ENCODE measurements around the gene PROSER2. TPM values are rescaled to one million over a fixed set of nuclear protein-coding genes. Genes with fewer than 3 reads are reported as not detected.

The PROSER2 gene
- total and polyA plus RNA-seq, 10 donors, result 1.6 to 15.4 (median 6.1) TPM

- intact Hi-C loops (cut with DNase I; ENCODE audit: low total_unique reads), result no loop called here
- no peaks in the 10 kb centered on the region for H3K9me3 ChIP-seq
- peaks cover 0 to 7% (median 0%) of the 10 kb centered on the region in 6 donors for H3K4me1 ChIP-seq
- H3K4me3 ChIP-seq, result no peak overlapping the region
- peak; percentile 46 for DNase-seq
- TF ChIP-seq POLR2A (IDR thresholded peaks at IDR 0.05) (no peak), CTCF (IDR thresholded peaks at IDR 0.05 in 8 of 11, conservative IDR thresholded peaks at IDR 0.05 in 3 of 11) (no peak), POLR2AphosphoS5 (IDR thresholded peaks at IDR 0.05) (no peak)
- 86 to 96% (median 93%) methylated on average over 6 to 7 of the region's 7 CpGs for WGBS, 5 donors
- H3K27ac ChIP-seq, result no peak overlapping the region
- H3K36me3 ChIP-seq, result no peaks in the 10 kb centered on the region
- peaks cover 0 to 4% (median 0%) of the 10 kb centered on the region in 7 donors for H3K27me3 ChIP-seq (replicated peaks in 1 of 7)
These were observed 79.5 kb downstream of the PROSER2 start for GRCh38 chr10:11902646-11903045.

GRCh38 chr10:11906714-11907113 lies 83.6 kb downstream of the PROSER2 start:
- Histone ChIP-seq H3K27ac (no peak overlapping the region), H3K27me3 (replicated peaks in 1 of 7) (no peaks in the 10 kb centered on the region), H3K4me3 (no peak overlapping the region), H3K9me3 (no peaks in the 10 kb centered on the region), H3K36me3 (no peaks in the 10 kb centered on the region), H3K4me1 (peaks cover 0 to 4% (median 0%) of the 10 kb centered on the region in 6 donors)
- no peak for TF ChIP-seq CTCF (IDR thresholded peaks at IDR 0.05 in 8 of 11, conservative IDR thresholded peaks at IDR 0.05 in 3 of 11)
- TF ChIP-seq POLR2AphosphoS5 (IDR thresholded peaks at IDR 0.05), result no peak
- no peak for TF ChIP-seq POLR2A (IDR thresholded peaks at IDR 0.05)
- 52 to 75% (median 63%) methylated on average over 8 of the region's 8 CpGs for WGBS, 5 donors
- intact Hi-C loops (cut with DNase I; ENCODE audit: low total_unique reads), result no loop called here
- DNase-seq, result peak; percentile 50

- WGBS, 5 donors, result 94 to 98% (median 96%) methylated on average over 11 to 18 of the region's 18 CpGs
- intact Hi-C loops (cut with DNase I; ENCODE audit: low total_unique reads), result no loop called here
- Histone ChIP-seq H3K27me3 (replicated peaks in 1 of 7) (no peaks in the 10 kb centered on the region), H3K36me3 (no peaks in the 10 kb centered on the region), H3K4me3 (no peak overlapping the region), H3K27ac (no peak overlapping the region), H3K9me3 (no peaks in the 10 kb centered on the region), H3K4me1 (peaks cover 0 to 4% (median 0%) of the 10 kb centered on the region in 6 donors)
- DNase-seq, result peak; percentile 61
- no peak for TF ChIP-seq POLR2AphosphoS5 (IDR thresholded peaks at IDR 0.05)
- TF ChIP-seq POLR2A (IDR thresholded peaks at IDR 0.05), result no peak
These were observed 84.8 kb downstream of the PROSER2 start for GRCh38 chr10:11907914-11908313.

GRCh38 chr10:11908536-11908935 lies 85.4 kb downstream of the PROSER2 start:
- Histone ChIP-seq H3K4me3 (no peak overlapping the region), H3K27me3 (replicated peaks in 1 of 7) (no peaks in the 10 kb centered on the region), H3K27ac (no peak overlapping the region), H3K9me3 (no peaks in the 10 kb centered on the region), H3K4me1 (peaks cover 0 to 4% (median 0%) of the 10 kb centered on the region in 6 donors), H3K36me3 (no peaks in the 10 kb centered on the region)
- DNase-seq, result peak; percentile 70
- intact Hi-C loops (cut with DNase I; ENCODE audit: low total_unique reads), result no loop called here
- 88 to 94% (median 92%) methylated on average over 8 to 10 of the region's 10 CpGs for WGBS, 5 donors
- TF ChIP-seq POLR2A (IDR thresholded peaks at IDR 0.05), result no peak
- TF ChIP-seq CTCF (IDR thresholded peaks at IDR 0.05 in 8 of 11, conservative IDR thresholded peaks at IDR 0.05 in 3 of 11), result no peak
- no peak for TF ChIP-seq POLR2AphosphoS5 (IDR thresholded peaks at IDR 0.05)

GRCh38 chr10:11908991-11909390 lies 85.8 kb downstream of the PROSER2 start:
- peak; percentile 33 for DNase-seq
- H3K4me1 ChIP-seq, result peaks cover 0 to 4% (median 0%) of the 10 kb centered on the region in 6 donors
- no peaks in the 10 kb centered on the region for H3K27me3 ChIP-seq (replicated peaks in 1 of 7)
- no peaks in the 10 kb centered on the region for H3K36me3 ChIP-seq
- TF ChIP-seq POLR2AphosphoS5 (IDR thresholded peaks at IDR 0.05) (no peak), CTCF (IDR thresholded peaks at IDR 0.05 in 8 of 11, conservative IDR thresholded peaks at IDR 0.05 in 3 of 11) (no peak), POLR2A (IDR thresholded peaks at IDR 0.05) (no peak)
- no peak overlapping the region for H3K4me3 ChIP-seq
- H3K9me3 ChIP-seq, result no peaks in the 10 kb centered on the region
- 91 to 99% (median 95%) methylated on average over 11 of the region's 11 CpGs for WGBS, 5 donors
- intact Hi-C loops (cut with DNase I; ENCODE audit: low total_unique reads), result no loop called here
- no peak overlapping the region for H3K27ac ChIP-seq

All from spleen (tissue), 11 donors.